Activated CD8-positive, alpha-beta memory T cell treated with anti-CD3 and anti-CD28 coated beads, Interleukin-2, amount 50 U/mL, for 48 hours (primary cell): Measurements from ENCODE around the gene TPSAB1.
"Not testable (repeated sequence)": the region's sequence is repeated elsewhere in the genome, so short reads cannot be mapped to it uniquely, and the experiment has no call there.

Experiments used
- DNase-seq: peaks from one replicate; pipeline ENCODE4 v3.0.0-alpha.2; 2020

Gene TPSAB1

GRCh38 chr16:1253701-1254364, 13.3 kb downstream of the TPSAB1 start:
- DNase-seq, result not testable (repeated sequence)

GRCh38 chr16:1254821-1255220, 14.3 kb downstream of the TPSAB1 start:
- DNase-seq, result not testable (repeated sequence)

GRCh38 chr16:1255276-1256122, 15.0 kb downstream of the TPSAB1 start, which contains the start of gene TPSD1:
Gene TPSD1, plus strand, starts transcription at chr16:1256069. Its CDS starts 212 bp downstream, at chr16:1256281.
- not testable (repeated sequence) for DNase-seq

GRCh38 chr16:1256296-1256873, 15.9 kb downstream of the TPSAB1 start:
- not testable (repeated sequence) for DNase-seq

GRCh38 chr16:1256874-1257322, 16.4 kb downstream of the TPSAB1 start:
- no peak for DNase-seq

- DNase-seq, result no peak
These were observed 17.2 kb downstream of the TPSAB1 start for GRCh38 chr16:1257561-1258224.

GRCh38 chr16:1258225-1258600, 17.7 kb downstream of the TPSAB1 start:
- no peak for DNase-seq

GRCh38 chr16:1258906-1259759, 18.6 kb downstream of the TPSAB1 start:
- no peak for DNase-seq

- DNase-seq, result no peak
These were observed 19.2 kb downstream of the TPSAB1 start for GRCh38 chr16:1259760-1260068.

- no peak for DNase-seq
These were observed 19.7 kb downstream of the TPSAB1 start for GRCh38 chr16:1260101-1260680.

- DNase-seq, result no peak
These were observed 20.8 kb downstream of the TPSAB1 start for GRCh38 chr16:1261131-1261892.

- DNase-seq, result no peak
These were observed 21.8 kb downstream of the TPSAB1 start for GRCh38 chr16:1262210-1262845.

GRCh38 chr16:1262846-1263221, 22.3 kb downstream of the TPSAB1 start:
- no peak for DNase-seq

GRCh38 chr16:1263591-1264344, 23.3 kb downstream of the TPSAB1 start:
- DNase-seq, result no peak

- DNase-seq, result no peak
These were observed 24.0 kb downstream of the TPSAB1 start for GRCh38 chr16:1264345-1265089.

- no peak for DNase-seq
These were observed 24.7 kb downstream of the TPSAB1 start for GRCh38 chr16:1265090-1265630.

GRCh38 chr16:1265826-1266225, 25.3 kb downstream of the TPSAB1 start:
- no peak for DNase-seq

GRCh38 chr16:1269418-1269817, 28.9 kb downstream of the TPSAB1 start:
- DNase-seq, result not testable (repeated sequence)

GRCh38 chr16:1271380-1271723, 30.8 kb downstream of the TPSAB1 start:
- DNase-seq, result no peak
